GM12878 (cell line): Measurements from ENCODE around the gene NAA10. TPM values are rescaled to one million over a fixed set of nuclear protein-coding genes. Genes with fewer than 3 reads are reported as not detected.
A peak's percentile ranks its signal among the peaks of the same experiment; 100 is the strongest.

Experiments
- ATAC-seq: fragments of 200-7000 bp; cut with Tn5 transposase; 3 replicates; pipeline ENCODE4 v1.9.1; 2020; ENCODE audit warnings: mild to moderate bottlenecking, moderate library complexity
- BruUV-seq: library from RNA; stranded (reverse); fragments of 400-500 nt; replicated peaks from 2 replicates; lab custom pipeline; 2021; lab: Mats Ljungman, UMichigan
- CTCF ChIA-PET: fragments of 300-600 bp; sonication (Branson Sonifier 250); formaldehyde crosslinking; extraction: SDS; loops from one replicate; lab custom pipeline; 2021; ENCODE audit warnings: inconsistent platforms; lab: Yijun Ruan, JAX
- POLR2A ChIA-PET: fragments of 350-600 bp; formaldehyde crosslinking; extraction: SDS; loops from one replicate; lab custom pipeline; 2021; ENCODE audit warnings: inconsistent platforms; lab: Charles Lee
- RAD21 ChIA-PET: fragments of 300-600 bp; sonication (Branson Sonifier 250); formaldehyde crosslinking; loops from one replicate; lab custom pipeline; 2023; ENCODE audit warnings: antibody characterized with exemption; ENCODE audit not compliant: unreplicated experiment; lab: Charles Lee
- SMC1A ChIA-PET: fragments of 300-600 bp; sonication (Branson Sonifier 250); formaldehyde crosslinking; loops from one replicate; lab custom pipeline; 2023; ENCODE audit not compliant: unreplicated experiment, uncharacterized antibody; lab: Charles Lee
- DNase-seq: peaks from one replicate; pipeline ENCODE4 v3.0.0-alpha.2; 2011; ENCODE audit warnings: low read depth, low spot score
- FAIRE-seq: peaks from 3 replicates; lab custom pipeline; 2011; peaks lifted over from hg19 to GRCh38; lab: Jason Lieb, UNC
- H2AFZ ChIP-seq: 2 replicates; pipeline ENCODE4 v1.6.0; 2011; ENCODE audit warnings: low read depth, low read length, control low read depth; ENCODE audit not compliant: control insufficient read depth
- H3K27ac ChIP-seq: 2 replicates; pipeline ENCODE4 v1.5.1; 2011; ENCODE audit warnings: control low read depth; ENCODE audit not compliant: control insufficient read depth, insufficient read depth
- H3K27me3 ChIP-seq, 2 experiments: replicated peaks in 1 of 2; 2 replicates each; pipeline versions ENCODE4 v1.6.0 to v1.6.1; 2011; ENCODE audit warnings: low read length in 1 of 2; ENCODE audit not compliant: control insufficient read depth in 2 of 2, insufficient read depth in 2 of 2
- H3K36me3 ChIP-seq, 2 experiments: 2 replicates each; pipeline ENCODE4 v1.5.1; 2011; ENCODE audit warnings: low read length in 1 of 2; ENCODE audit not compliant: control insufficient read depth in 2 of 2, insufficient read depth in 2 of 2
- H3K4me1 ChIP-seq: 2 replicates; pipeline ENCODE4 v1.6.1; 2011; ENCODE audit warnings: mild to moderate bottlenecking, low read length, moderate library complexity, mixed read lengths; ENCODE audit not compliant: control insufficient read depth, insufficient read depth
- H3K4me2 ChIP-seq: 2 replicates; pipeline ENCODE4 v1.6.0; 2011; ENCODE audit warnings: control low read depth; ENCODE audit not compliant: control insufficient read depth, insufficient read depth
- H3K4me3 ChIP-seq: fragments of 200-600 bp; sonication (generic); 2 replicates; pipeline ENCODE4 v1.5.1; 2016
- H3K79me2 ChIP-seq: 2 replicates; pipeline ENCODE4 v1.6.0; 2011; ENCODE audit warnings: low read length; ENCODE audit not compliant: control insufficient read depth, insufficient read depth
- H3K9ac ChIP-seq: 2 replicates; pipeline ENCODE4 v1.8.0; 2011; ENCODE audit warnings: low read length, control low read depth, mixed read lengths; ENCODE audit not compliant: control insufficient read depth, insufficient read depth
- H3K9me3 ChIP-seq: replicated peaks from 3 replicates; pipeline ENCODE4 v1.5.1; 2011; ENCODE audit warnings: mild to moderate bottlenecking, low read length; ENCODE audit not compliant: control insufficient read depth, insufficient read depth
- H4K20me1 ChIP-seq: 2 replicates; pipeline ENCODE4 v1.6.0; 2011; ENCODE audit not compliant: control insufficient read depth, insufficient read depth
- CBX5 ChIP-seq: sonication (generic); IDR thresholded peaks from 2 replicates; pipeline ENCODE4 v1.6.1; 2016; ENCODE audit warnings: low read depth, moderate library complexity, mild to moderate bottlenecking, inconsistent platforms
- IKZF2 ChIP-seq, 2 experiments: fragments of 450-650 bp; IDR thresholded peaks; 2 replicates each; pipeline ENCODE4 v1.6.1; 2017; ENCODE audit warnings: mild to moderate bottlenecking in 2 of 2, moderate library complexity in 2 of 2
- MXI1 ChIP-seq: fragments of 150-350 bp; IDR thresholded peaks from 2 replicates; pipeline ENCODE4 v1.6.1; 2011; ENCODE audit warnings: low read depth, mild to moderate bottlenecking, inconsistent platforms, low read length, improper control_type of control experiment
- NR2C2 ChIP-seq: IDR thresholded peaks from 2 replicates; pipeline ENCODE4 v1.6.1; 2011; ENCODE audit warnings: borderline replicate concordance, low read depth; ENCODE audit not compliant: control insufficient read depth, insufficient read length
- NRF1 ChIP-seq: conservative IDR thresholded peaks from 2 replicates; pipeline ENCODE4 v1.6.1; 2011; ENCODE audit warnings: mild to moderate bottlenecking, low read depth, low read length, improper control_type of control experiment
- PML ChIP-seq: IDR thresholded peaks from 2 replicates; pipeline ENCODE4 v1.6.1; 2012; ENCODE audit warnings: low read length, inconsistent platforms
- POLR2AphosphoS5 ChIP-seq: IDR thresholded peaks from 2 replicates; pipeline ENCODE4 v1.6.1; 2011; ENCODE audit warnings: mild to moderate bottlenecking, low read length, inconsistent platforms
- SMAD5 ChIP-seq: IDR thresholded peaks from 2 replicates; pipeline ENCODE4 v1.6.1; 2016; ENCODE audit warnings: antibody characterized with exemption, low read depth
- WGBS: methylation state at CpG from one replicate; pipeline ENCODE4 v1.1.6; 2016; ENCODE audit warnings: low lambda C conversion rate; ENCODE audit not compliant: insufficient replicate concordance, insufficient coverage; ENCODE audit errors: missing lambda C conversion rate; 5-methylcytosine and 5-hydroxymethylcytosine counted together
- in situ Hi-C: fragments of 300-500 bp; cut with MboI; formaldehyde crosslinking; loops from 9 replicates; pipeline ENCODE4 v1.14.3; 2018; ENCODE audit warnings: mixed read lengths
- intact Hi-C: fragments of 100-400 bp; cut with micrococcal nuclease; formaldehyde crosslinking; loops from one replicate; pipeline ENCODE4 v1.14.2; 2022; ENCODE audit not compliant: unreplicated experiment
- polyA plus RNA-seq, 11 experiments: library from polyadenylated mRNA; depleted of rRNA in 4 of 11; unstranded in 6 of 11; stranded (reverse) in 5 of 11; fragments of >200 nt; fragmentation: Nextera tagmentation in 4 of 11; fragmentation: Illumina TruSeq in 1 of 11; extraction: Ambion mirVana in 4 of 11; extraction: Trizol in 1 of 11; gene quantifications; 1 replicate in 1 of 11; 2 replicates in 10 of 11; pipeline versions ENCODE4 v1.2.1 to v1.2.3, GENCODE V29; 2011 to 2016; ENCODE audit warnings: inconsistent platforms in 2 of 11, missing spikeins in 2 of 11, low read depth in 1 of 11
- total RNA-seq, 4 experiments: library from RNA; depleted of rRNA in 3 of 4; stranded (reverse); fragments of >200 nt in 3 of 4; fragmentation: Illumina TruSeq in 1 of 4; extraction: Trizol in 1 of 4; gene quantifications; 2 replicates each; pipeline versions ENCODE4 v1.2.1 to v1.2.3, GENCODE V29; 2013 to 2021
- TF ChIP-seq, protein P1 (sequence below): IDR thresholded peaks from 2 replicates; pipeline ENCODE4 v1.6.1; 2011; ENCODE audit warnings: mild to moderate bottlenecking, low read depth, low read length, moderate library complexity; ENCODE audit not compliant: insufficient replicate concordance
- TF ChIP-seq, protein P2 (sequence below): fragments of 450-650 bp; formaldehyde crosslinking; IDR thresholded peaks from 2 replicates; pipeline ENCODE4 v1.4.0; 2020; ENCODE audit warnings: mild to moderate bottlenecking, moderate library complexity
- TF ChIP-seq, protein P3 (sequence below): fragments of 150-350 bp; IDR thresholded peaks from 2 replicates; pipeline ENCODE4 v1.6.1; 2016; ENCODE audit warnings: low read depth, low read length

The NAA10 gene
- total and polyA plus RNA-seq, 10 of the 15 experiments (the other 5 are each of a cell fraction or from before 2014, with no cell fraction given): 7.9 to 212 (median 98.9) TPM

DNA sequence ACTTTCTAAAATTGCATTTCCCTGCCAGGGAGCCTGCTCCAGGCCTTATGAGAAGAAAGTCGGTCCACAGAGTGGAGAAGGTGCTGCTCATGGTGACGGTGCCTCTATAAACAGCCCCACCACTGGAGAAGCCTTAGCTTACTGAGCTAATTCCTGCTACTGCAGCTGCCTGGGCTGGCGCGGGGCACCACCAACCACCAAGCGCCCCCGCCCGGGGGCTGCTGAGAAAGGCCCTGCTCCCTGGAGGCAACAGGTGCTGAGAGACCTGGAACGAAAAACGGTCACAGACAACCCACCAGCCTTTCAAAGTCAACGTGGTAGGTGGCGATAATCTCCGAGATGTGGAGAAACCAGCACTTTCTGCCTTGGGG is 33.9 kb upstream of the NAA10 start (continued):
- TF ChIP-seq, protein P1, sequence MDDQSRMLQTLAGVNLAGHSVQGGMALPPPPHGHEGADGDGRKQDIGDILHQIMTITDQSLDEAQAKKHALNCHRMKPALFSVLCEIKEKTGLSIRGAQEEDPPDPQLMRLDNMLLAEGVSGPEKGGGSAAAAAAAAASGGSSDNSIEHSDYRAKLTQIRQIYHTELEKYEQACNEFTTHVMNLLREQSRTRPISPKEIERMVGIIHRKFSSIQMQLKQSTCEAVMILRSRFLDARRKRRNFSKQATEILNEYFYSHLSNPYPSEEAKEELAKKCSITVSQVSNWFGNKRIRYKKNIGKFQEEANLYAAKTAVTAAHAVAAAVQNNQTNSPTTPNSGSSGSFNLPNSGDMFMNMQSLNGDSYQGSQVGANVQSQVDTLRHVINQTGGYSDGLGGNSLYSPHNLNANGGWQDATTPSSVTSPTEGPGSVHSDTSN: no peak
- no peak for TF ChIP-seq NRF1

DNA sequence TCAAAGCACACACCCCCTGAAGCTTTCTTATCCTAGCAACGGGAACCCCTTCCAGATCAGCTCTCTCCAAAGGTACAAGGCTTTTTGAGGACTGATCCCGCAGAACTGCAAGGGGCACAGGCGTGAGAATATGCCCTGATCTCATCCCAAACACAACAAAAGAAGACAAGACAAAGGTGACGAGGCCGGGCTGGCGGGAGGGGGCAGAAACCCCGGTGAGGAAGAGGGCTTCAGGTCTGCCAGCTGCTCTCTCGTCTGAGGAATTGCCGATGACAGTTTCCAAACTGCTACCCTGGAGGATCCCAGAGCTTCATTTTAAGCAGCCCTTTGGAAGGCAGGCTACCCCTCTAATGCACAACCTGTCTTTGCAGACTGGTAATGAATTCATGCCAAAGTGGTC is 33.4 kb upstream of the NAA10 start:
- peak overlapping the region; percentile 74 for H3K9ac ChIP-seq
- in situ Hi-C loops: loop anchor here (10.0 kb wide), 1 partner anchor 1013 kb away; no protein-coding TSS in a partner anchor
- DNase-seq: no peak
- TF ChIP-seq NR2C2 (no peak), CBX5 (no peak), POLR2AphosphoS5 (no peak), MXI1 (no peak), IKZF2 (IDR thresholded peaks at IDR 0.05) (no peak), PML (no peak), SMAD5 (no peak)
- TF ChIP-seq, protein P2, sequence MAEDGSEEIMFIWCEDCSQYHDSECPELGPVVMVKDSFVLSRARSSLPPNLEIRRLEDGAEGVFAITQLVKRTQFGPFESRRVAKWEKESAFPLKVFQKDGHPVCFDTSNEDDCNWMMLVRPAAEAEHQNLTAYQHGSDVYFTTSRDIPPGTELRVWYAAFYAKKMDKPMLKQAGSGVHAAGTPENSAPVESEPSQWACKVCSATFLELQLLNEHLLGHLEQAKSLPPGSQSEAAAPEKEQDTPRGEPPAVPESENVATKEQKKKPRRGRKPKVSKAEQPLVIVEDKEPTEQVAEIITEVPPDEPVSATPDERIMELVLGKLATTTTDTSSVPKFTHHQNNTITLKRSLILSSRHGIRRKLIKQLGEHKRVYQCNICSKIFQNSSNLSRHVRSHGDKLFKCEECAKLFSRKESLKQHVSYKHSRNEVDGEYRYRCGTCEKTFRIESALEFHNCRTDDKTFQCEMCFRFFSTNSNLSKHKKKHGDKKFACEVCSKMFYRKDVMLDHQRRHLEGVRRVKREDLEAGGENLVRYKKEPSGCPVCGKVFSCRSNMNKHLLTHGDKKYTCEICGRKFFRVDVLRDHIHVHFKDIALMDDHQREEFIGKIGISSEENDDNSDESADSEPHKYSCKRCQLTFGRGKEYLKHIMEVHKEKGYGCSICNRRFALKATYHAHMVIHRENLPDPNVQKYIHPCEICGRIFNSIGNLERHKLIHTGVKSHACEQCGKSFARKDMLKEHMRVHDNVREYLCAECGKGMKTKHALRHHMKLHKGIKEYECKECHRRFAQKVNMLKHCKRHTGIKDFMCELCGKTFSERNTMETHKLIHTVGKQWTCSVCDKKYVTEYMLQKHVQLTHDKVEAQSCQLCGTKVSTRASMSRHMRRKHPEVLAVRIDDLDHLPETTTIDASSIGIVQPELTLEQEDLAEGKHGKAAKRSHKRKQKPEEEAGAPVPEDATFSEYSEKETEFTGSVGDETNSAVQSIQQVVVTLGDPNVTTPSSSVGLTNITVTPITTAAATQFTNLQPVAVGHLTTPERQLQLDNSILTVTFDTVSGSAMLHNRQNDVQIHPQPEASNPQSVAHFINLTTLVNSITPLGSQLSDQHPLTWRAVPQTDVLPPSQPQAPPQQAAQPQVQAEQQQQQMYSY: no peak
- TF ChIP-seq, protein P3, sequence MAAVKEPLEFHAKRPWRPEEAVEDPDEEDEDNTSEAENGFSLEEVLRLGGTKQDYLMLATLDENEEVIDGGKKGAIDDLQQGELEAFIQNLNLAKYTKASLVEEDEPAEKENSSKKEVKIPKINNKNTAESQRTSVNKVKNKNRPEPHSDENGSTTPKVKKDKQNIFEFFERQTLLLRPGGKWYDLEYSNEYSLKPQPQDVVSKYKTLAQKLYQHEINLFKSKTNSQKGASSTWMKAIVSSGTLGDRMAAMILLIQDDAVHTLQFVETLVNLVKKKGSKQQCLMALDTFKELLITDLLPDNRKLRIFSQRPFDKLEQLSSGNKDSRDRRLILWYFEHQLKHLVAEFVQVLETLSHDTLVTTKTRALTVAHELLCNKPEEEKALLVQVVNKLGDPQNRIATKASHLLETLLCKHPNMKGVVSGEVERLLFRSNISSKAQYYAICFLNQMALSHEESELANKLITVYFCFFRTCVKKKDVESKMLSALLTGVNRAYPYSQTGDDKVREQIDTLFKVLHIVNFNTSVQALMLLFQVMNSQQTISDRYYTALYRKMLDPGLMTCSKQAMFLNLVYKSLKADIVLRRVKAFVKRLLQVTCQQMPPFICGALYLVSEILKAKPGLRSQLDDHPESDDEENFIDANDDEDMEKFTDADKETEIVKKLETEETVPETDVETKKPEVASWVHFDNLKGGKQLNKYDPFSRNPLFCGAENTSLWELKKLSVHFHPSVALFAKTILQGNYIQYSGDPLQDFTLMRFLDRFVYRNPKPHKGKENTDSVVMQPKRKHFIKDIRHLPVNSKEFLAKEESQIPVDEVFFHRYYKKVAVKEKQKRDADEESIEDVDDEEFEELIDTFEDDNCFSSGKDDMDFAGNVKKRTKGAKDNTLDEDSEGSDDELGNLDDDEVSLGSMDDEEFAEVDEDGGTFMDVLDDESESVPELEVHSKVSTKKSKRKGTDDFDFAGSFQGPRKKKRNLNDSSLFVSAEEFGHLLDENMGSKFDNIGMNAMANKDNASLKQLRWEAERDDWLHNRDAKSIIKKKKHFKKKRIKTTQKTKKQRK: no peak

More for the DNA sequence above, 33.4 kb upstream of the NAA10 start:
- ChIA-PET RAD21 (interaction anchor here (1.1 to 6.4 kb wide), 7 partner anchors 12 to 53 kb away, joined by 3 to 48 read pairs (median 8); partner anchors contain the start of gene ARHGAP4), CTCF (interaction anchor here (0.7 to 5.9 kb wide), 11 partner anchors 7 to 205 kb away, joined by 3 to 35 read pairs (median 5); no protein-coding TSS in a partner anchor), SMC1A (interaction anchor here (1.0 to 4.7 kb wide), 8 partner anchors 13 to 52 kb away, joined by 3 to 21 read pairs (median 6); partner anchors contain the start of gene ARHGAP4), POLR2A (interaction anchor here (0.9 to 7.9 kb wide), 8 partner anchors 13 to 63 kb away, joined by 3 to 68 read pairs (median 5); partner anchors contain the start of gene ARHGAP4)
- Histone ChIP-seq H2AFZ (no peak overlapping the region), H3K4me3 (peak overlapping the region; percentile 80), H3K9me3 (no peaks in the 10 kb centered on the region), H3K4me1 (peaks cover 9% of the 10 kb centered on the region), H3K79me2 (peaks cover 73% of the 10 kb centered on the region), H3K4me2 (peak overlapping the region; percentile 81), H3K36me3 (peaks cover 5 to 6% of the 10 kb centered on the region in 2 experiments; a peak in 3 of 4 replicates), H4K20me1 (no peaks in the 10 kb centered on the region; the same call in 1 of the 2 replicates), H3K27ac (peak overlapping the region; percentile 50; the same call in 1 of the 2 replicates), H3K27me3 (no peaks in the 10 kb centered on the region)
- FAIRE-seq: no peak
- 45% methylated on average over 9 of the region's 9 CpGs for WGBS
- no TSS peak for BruUV-seq
- intact Hi-C loops: no loop called here
- no peak for ATAC-seq
